Upper lobe of left lung (tissue), 4 donors: Measurements from ENCODE around the gene DLGAP1.

Experiments
- CTCF ChIP-seq, 6 experiments: fragments of 450-650 bp in 4 of 6; fragments of 200-600 bp in 2 of 6; sonication (generic) in 2 of 6; IDR thresholded peaks; one replicate each; pipeline ENCODE4 v1.5.1; 2016 to 2019; ENCODE audit warnings: antibody characterized with exemption in 6 of 6
- POLR2A ChIP-seq, 4 donors: fragments of 450-650 bp; IDR thresholded peaks; one replicate each; pipeline ENCODE4 v1.5.1; 2016 to 2017; ENCODE audit warnings: antibody characterized with exemption in 4 of 4, mild to moderate bottlenecking in 2 of 4

GRCh38 chr18:4357579-4357978, 97.5 kb downstream of the DLGAP1 start:
- TF ChIP-seq CTCF (IDR thresholded peaks at IDR 0.05) (no peak), POLR2A (IDR thresholded peaks at IDR 0.05) (no peak)
